Testis (tissue), 5 donors: ENCODE data around the gene SLC7A5. TPM values are rescaled to one million over a fixed set of nuclear protein-coding genes. Genes with fewer than 3 reads are reported as not detected.
"Not testable (repeated sequence)": the region's sequence is repeated elsewhere in the genome, so short reads cannot be mapped to it uniquely, and the experiment has no call there.

ENCODE experiments used
- DNase-seq: peaks from one replicate; pipeline ENCODE4 v3.0.0-alpha.2; 2019
- H3K27ac ChIP-seq, 2 donors: fragments of 200-600 bp; sonication (generic); one replicate each; pipeline ENCODE4 v1.5.1; 2019
- H3K27me3 ChIP-seq: fragments of 200-600 bp; sonication (generic); one replicate; pipeline ENCODE4 v1.5.1; 2019
- H3K36me3 ChIP-seq: fragments of 200-600 bp; sonication (generic); one replicate; pipeline ENCODE4 v1.5.1; 2017; ENCODE audit warnings: low read depth; ENCODE audit errors: missing control alignments
- H3K4me1 ChIP-seq: fragments of 200-600 bp; sonication (generic); one replicate; pipeline ENCODE4 v1.5.1; 2019
- H3K4me3 ChIP-seq, 2 donors: fragments of 200-600 bp; sonication (generic); one replicate each; pipeline ENCODE4 v1.5.1; 2017 to 2019
- H3K9me3 ChIP-seq: fragments of 200-600 bp; sonication (generic); one replicate; pipeline ENCODE4 v1.5.1; 2017
- POLR2A ChIP-seq: fragments of 450-650 bp; IDR thresholded peaks from one replicate; pipeline ENCODE4 v1.6.1; 2017; ENCODE audit warnings: antibody characterized with exemption, mild to moderate bottlenecking, moderate library complexity
- WGBS, 2 donors: methylation state at CpG; one replicate each; pipeline ENCODE4 v1.1.5; 2018; 5-methylcytosine and 5-hydroxymethylcytosine counted together
- intact Hi-C: fragments of 100-400 bp; cut with DNase I; formaldehyde crosslinking; loops from one replicate; pipeline ENCODE4 v1.15.1; 2023; ENCODE audit warnings: low total_unique reads
- long read RNA-seq, 2 donors: transcript quantifications; one replicate each; lab custom pipeline, GENCODE V29; 2026
- polyA plus RNA-seq: library from polyadenylated mRNA; stranded (reverse); fragments of 350-450 nt; fragmentation: Illumina TruSeq; extraction: RNeasy Lipid Tissue Mini Kit (QIAGEN cat#74804); gene quantifications from one replicate; pipeline ENCODE4 v1.2.3, GENCODE V29; 2014; ENCODE audit warnings: low read depth, low replicate concordance; ENCODE audit not compliant: insufficient read depth
- total RNA-seq, 2 donors: library from RNA; depleted of rRNA; stranded (reverse); fragments of >200 nt; gene quantifications; one replicate each; pipeline ENCODE4 v1.2.3, GENCODE V29; 2016
- TF ChIP-seq, protein P1 (sequence below), 3 experiments: fragments of 450-650 bp in 2 of 3; fragments of 200-600 bp in 1 of 3; sonication (generic) in 1 of 3; IDR thresholded peaks; one replicate each; pipeline ENCODE4 v1.5.1; 2016 to 2019; ENCODE audit warnings: antibody characterized with exemption in 3 of 3, mild to moderate bottlenecking in 2 of 3, moderate library complexity in 1 of 3

Gene SLC7A5
- total RNA-seq: 100 to 1,000 TPM; 263 to 290 TPM
- polyA plus RNA-seq: 179 TPM
- long read RNA-seq, donor 1, full-length matches to known transcripts: 14 of 14 reads
- long read RNA-seq, donor 1, partial matches to known transcripts: 0 of 14 reads
- long read RNA-seq, donor 1, other reads (novel, unspliced or antisense): 0 of 14 reads
- long read RNA-seq, donor 2, full-length matches to known transcripts: 17 of 29 reads
- long read RNA-seq, donor 2, partial matches to known transcripts: 12 of 29 reads
- long read RNA-seq, donor 2, other reads (novel, unspliced or antisense): 0 of 29 reads

- H3K9me3 ChIP-seq, intact Hi-C loops, H3K36me3 ChIP-seq, H3K27me3 ChIP-seq: not testable (repeated sequence)
- Histone ChIP-seq H3K4me3 (peak within 1 kb of the TSS; percentile 58 to 70), H3K4me1 (peaks cover 21% of the 10 kb centered on the region), H3K27ac (peak within 1 kb of the TSS; percentile 59 to 61)
- peak; percentile 90 for DNase-seq
- TF ChIP-seq POLR2A: peak; percentile 14
- WGBS, 2 donors: 1% methylated on average over 57 of the region's 109 CpGs; no CpG with 5 or more reads in 1 of the 2 donors
These were observed at the start of gene SLC7A5 for GRCh38 chr16:87869061-87869878. Gene SLC7A5 (minus strand): TSS chr16:87869507. CDS start chr16:87869422, 85 bp downstream.

GRCh38 chr16:87918338-87918737 lies 49.0 kb upstream of the SLC7A5 start:
- H3K27me3 ChIP-seq: no peaks in the 10 kb centered on the region
- no peak for TF ChIP-seq POLR2A
- H3K36me3 ChIP-seq: no peaks in the 10 kb centered on the region
- no peaks in the 10 kb centered on the region for H3K9me3 ChIP-seq
- intact Hi-C loops: no loop called here
- peaks cover 33% of the 10 kb centered on the region for H3K4me1 ChIP-seq
- WGBS, 2 donors: 29 to 45% methylated on average over 13 of the region's 13 CpGs
- H3K27ac ChIP-seq: peak overlapping the region; percentile 59 to 68
- no peak overlapping the region for H3K4me3 ChIP-seq
- peak; percentile 66 for DNase-seq

- H3K27ac ChIP-seq: no peak overlapping the region
- no peaks in the 10 kb centered on the region for H3K9me3 ChIP-seq
- DNase-seq: no peak
- intact Hi-C loops: no loop called here
- 76 to 84% methylated on average over 7 to 9 of the region's 9 CpGs for WGBS, 2 donors
- no peak for TF ChIP-seq POLR2A
- TF ChIP-seq, protein P1, sequence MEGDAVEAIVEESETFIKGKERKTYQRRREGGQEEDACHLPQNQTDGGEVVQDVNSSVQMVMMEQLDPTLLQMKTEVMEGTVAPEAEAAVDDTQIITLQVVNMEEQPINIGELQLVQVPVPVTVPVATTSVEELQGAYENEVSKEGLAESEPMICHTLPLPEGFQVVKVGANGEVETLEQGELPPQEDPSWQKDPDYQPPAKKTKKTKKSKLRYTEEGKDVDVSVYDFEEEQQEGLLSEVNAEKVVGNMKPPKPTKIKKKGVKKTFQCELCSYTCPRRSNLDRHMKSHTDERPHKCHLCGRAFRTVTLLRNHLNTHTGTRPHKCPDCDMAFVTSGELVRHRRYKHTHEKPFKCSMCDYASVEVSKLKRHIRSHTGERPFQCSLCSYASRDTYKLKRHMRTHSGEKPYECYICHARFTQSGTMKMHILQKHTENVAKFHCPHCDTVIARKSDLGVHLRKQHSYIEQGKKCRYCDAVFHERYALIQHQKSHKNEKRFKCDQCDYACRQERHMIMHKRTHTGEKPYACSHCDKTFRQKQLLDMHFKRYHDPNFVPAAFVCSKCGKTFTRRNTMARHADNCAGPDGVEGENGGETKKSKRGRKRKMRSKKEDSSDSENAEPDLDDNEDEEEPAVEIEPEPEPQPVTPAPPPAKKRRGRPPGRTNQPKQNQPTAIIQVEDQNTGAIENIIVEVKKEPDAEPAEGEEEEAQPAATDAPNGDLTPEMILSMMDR (IDR thresholded peaks at IDR 0.05): no peak
- H3K4me3 ChIP-seq: no peak overlapping the region
- peaks cover 25% of the 10 kb centered on the region for H3K4me1 ChIP-seq
- H3K36me3 ChIP-seq: no peaks in the 10 kb centered on the region
- no peaks in the 10 kb centered on the region for H3K27me3 ChIP-seq
These were observed 48.2 kb upstream of the SLC7A5 start for GRCh38 chr16:87917503-87917902.

DNA sequence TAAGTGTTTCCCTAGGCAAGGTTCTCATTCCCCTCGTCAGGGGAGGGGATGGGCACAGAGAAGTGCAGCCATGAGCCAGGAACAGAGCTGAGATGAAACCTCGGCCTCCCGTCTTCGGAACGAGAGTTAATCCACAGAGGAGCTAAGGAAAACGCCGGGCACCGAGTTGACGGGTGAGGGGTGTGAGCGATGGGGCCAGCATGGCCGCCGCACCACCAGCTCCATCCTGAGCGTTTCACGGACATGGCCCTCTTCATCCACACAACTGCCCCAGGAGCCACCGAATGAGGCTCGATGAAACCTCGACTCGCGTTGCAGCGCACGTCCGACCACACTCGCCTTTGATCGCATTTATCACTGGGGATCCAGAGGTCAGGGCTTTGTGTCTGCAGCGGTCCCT lies 45.5 kb upstream of the SLC7A5 start:
- Histone ChIP-seq H3K36me3 (no peaks in the 10 kb centered on the region), H3K4me1 (peaks cover 20% of the 10 kb centered on the region), H3K9me3 (no peaks in the 10 kb centered on the region), H3K27me3 (no peaks in the 10 kb centered on the region), H3K27ac (no peak overlapping the region), H3K4me3 (no peak overlapping the region)
- intact Hi-C loops: no loop called here
- DNase-seq: no peak
- 93 to 96% methylated on average over 11 to 25 of the region's 25 CpGs for WGBS, 2 donors
- no peak for TF ChIP-seq POLR2A
- TF ChIP-seq, protein P1 (IDR thresholded peaks at IDR 0.05): no peak

DNA sequence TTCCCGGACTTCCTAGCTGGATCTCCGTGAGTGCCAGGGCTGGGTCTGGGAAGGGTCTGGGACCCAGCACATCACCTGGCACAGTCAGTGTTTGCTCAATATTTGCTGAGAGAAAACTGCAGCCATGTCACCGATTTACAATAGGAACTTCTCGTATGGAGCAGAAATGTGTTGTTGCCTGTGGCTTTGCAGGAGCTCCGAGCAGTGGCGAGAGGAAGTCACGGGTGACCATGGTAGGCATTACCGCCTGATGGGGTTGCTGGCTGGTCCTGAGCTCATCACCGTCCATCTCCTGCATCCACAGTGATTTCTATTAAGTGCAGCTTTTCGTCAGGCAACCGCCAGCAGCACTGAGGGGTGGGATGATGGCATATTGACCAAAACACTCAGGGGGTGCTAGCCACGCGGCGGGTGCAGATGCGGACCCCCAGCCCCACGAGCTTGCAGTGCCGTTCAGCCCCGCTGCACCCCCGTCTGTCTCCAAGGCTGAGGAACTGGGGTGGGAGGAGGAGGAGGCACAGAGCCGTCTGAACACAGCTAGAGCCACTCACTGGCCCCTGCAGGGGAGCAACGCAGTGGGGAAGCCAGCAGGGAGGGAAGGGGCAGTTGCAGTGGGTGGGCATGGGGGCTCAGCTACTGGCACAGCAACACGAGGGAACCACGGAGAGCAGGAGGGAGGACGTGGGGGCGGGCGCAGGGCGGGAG lies 44.9 kb upstream of the SLC7A5 start:
- H3K4me1 ChIP-seq: peaks cover 16% of the 10 kb centered on the region
- H3K27ac ChIP-seq, H3K27me3 ChIP-seq, H3K4me3 ChIP-seq, intact Hi-C loops, H3K36me3 ChIP-seq, H3K9me3 ChIP-seq, DNase-seq: not testable (repeated sequence)
- WGBS, 2 donors: 83 to 88% methylated on average over 22 to 27 of the region's 27 CpGs

- H3K4me3 ChIP-seq, H3K4me1 ChIP-seq, H3K36me3 ChIP-seq, H3K9me3 ChIP-seq, DNase-seq, intact Hi-C loops, H3K27ac ChIP-seq, H3K27me3 ChIP-seq: not testable (repeated sequence)
- WGBS, 2 donors: 87 to 89% methylated on average over 18 of the region's 18 CpGs
These were observed 43.4 kb upstream of the SLC7A5 start for GRCh38 chr16:87912691-87913090.

DNA sequence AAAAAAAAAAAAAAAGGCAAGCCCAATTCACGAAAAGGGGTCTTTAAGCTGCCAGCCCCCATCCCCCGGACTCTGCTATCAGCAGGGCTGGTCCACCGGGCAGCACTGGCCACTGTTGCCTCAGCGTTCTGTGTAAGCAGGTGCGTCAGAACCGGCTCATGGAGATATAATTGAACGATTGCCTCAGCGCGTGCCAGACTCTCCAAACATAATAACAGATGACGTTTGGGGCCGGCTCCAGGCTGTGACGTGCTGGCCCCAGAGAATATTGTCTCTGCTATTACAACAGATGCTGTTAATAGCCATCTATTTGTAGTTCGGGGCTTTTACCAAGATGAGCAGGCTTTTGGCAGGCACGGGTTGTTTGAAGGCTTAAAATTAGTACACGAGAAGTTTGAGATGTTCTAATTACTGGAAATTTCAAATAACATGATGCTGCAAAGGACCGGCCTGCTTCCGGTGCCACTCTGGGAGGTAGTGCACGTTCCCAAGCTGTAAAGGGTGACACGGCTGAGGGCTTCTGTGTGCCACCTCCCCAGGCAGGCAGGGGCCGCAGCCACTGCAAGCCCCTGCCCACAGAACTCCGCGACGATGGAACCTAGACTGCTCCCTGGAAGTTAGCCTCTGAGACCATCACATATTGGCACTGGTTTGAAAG lies 41.9 kb upstream of the SLC7A5 start:
- H3K9me3 ChIP-seq, H3K4me3 ChIP-seq, H3K27ac ChIP-seq, H3K36me3 ChIP-seq, H3K4me1 ChIP-seq, H3K27me3 ChIP-seq, intact Hi-C loops: not testable (repeated sequence)
- peak; percentile 84 for DNase-seq
- WGBS, 2 donors: 47 to 57% methylated on average over 23 of the region's 23 CpGs
